NCI-H2029 (cell line): ENCODE data around the gene DPP6.
"Not testable (repeated sequence)": the region's sequence is repeated elsewhere in the genome, so short reads cannot be mapped to it uniquely, and the experiment has no call there.

Source experiments
- DNase-seq: peaks from one replicate; lab custom pipeline; 2025; lab: John Stamatoyannopoulos, UW

Gene DPP6

DNA sequence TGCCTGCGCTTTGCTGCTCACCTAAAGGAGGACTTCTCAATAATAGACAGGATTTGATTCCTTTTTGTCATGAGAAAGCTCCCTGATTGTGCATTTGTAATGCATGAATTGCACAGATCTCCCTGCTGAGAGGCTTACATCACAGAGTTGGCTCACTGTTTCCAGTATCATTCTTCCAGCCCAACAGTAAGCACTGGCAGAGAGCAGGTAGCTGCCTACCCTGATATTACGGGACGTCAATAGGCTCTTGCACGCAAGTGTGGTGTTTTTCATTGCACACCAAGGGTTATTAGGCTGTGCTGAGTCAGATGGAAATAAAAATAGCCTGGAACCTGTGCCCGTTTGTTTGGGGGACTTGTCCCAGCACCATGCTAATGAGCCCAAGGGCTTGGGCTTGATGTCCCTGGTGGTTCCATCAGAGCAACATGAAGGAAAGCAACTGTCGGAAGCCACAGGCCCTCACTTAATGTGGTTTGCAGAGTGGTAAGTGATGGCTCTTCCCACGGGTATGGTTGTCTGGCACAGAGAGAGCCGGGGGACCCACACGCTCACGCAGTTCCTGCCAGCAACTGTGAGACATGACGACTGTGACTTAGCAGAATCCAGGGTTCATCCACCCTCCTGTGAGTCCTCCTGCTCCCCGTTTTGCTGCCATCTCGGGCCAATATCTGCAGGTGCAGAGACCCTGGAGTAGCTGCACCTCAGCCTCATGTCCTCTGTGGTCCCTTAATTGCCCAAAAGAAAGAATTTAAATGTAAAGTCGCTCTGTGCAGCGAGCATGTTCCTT is 20.4 kb downstream of the DPP6 start:
- not testable (repeated sequence) for DNase-seq

DNA sequence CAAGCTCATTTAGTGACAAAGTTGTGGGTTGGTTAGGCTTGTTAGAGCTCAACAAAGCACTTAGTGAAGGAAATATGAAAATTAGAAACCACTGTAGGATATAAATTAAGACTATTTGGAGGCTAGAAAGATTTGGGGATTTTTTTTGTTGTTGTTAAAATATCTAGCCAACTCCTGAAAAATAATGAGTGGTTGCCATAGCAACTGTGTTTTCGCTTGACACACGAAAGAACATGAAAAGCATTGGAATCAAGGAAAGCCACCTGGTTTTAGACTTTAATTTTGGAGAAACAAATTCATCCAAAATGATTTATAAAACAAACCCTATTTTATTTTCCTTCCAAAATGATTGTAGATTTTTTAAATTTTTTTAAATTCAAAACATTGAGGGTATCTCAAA is 26.3 kb downstream of the DPP6 start:
- DNase-seq, result not testable (repeated sequence)

DNA sequence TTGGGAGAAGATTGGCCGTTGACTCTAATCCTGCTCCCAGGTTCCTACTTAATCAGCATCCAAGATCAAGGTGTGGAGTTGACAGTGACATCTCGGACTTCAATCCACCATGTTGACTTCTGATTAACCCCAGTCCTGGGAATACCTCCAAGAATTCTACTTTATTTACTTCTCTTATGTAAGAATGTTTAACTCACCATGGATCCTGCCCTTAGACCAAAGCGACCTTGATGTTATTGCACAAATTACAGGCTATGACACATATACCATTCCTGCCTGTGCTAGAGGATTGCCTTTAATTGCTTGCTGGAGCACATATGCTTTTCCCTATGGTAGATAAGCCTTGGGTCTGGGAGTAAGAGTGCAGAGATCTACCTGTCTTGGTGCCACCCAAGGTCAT is 28.1 kb downstream of the DPP6 start:
- not testable (repeated sequence) for DNase-seq

DNA sequence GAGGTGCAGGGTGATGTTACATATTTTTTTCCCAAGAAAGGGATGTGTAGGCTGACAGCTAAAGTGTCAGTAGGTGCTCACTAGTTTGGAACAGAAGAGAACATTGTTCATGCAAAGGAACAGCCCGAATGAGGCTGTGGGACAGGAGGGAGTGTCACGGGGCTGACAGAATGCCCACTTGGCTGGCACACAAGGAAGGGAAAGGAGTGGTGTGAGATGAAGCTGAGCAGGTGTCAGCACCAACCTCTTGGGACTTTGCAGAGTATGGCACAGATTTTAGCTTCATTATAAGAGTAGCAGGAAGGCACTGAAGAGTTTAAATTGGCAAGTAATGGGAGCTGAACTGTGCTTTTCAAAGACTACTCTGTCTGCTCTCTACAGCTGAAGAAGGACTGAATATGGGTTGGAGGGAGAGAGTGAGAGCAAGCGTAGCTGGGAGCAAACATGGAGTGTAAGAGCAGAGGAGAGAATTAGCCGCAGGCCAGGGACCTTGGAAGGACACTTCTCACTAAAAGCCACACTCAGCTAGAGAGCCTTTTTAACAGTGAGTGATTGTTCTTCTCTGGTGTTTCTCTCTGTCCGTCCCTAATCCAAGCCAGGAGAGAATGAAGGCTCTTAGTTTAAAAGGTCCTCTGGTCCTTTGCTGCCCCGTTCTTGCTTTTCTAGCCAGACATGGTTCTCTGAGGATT is 35.0 kb downstream of the DPP6 start:
- DNase-seq, result not testable (repeated sequence)

DNA sequence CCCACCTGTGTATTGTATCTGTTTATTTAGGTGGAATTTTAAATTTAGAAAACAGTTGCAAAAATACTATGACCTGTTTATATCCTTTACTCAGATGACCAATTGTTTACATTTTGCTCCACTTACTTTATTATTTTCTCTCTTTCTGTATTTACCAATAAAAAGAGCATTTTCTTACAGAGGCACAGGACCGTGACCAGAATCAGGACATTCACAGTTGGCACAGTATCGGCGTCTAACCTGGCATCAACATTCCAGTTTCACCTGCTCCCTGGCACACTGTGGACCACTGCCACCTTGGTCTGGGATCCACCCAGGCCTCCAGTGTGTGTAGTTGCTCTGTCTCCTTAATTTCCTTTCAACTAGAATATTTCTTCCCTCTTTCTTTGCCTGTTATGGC is 39.9 kb downstream of the DPP6 start:
- DNase-seq, result not testable (repeated sequence)

DNA sequence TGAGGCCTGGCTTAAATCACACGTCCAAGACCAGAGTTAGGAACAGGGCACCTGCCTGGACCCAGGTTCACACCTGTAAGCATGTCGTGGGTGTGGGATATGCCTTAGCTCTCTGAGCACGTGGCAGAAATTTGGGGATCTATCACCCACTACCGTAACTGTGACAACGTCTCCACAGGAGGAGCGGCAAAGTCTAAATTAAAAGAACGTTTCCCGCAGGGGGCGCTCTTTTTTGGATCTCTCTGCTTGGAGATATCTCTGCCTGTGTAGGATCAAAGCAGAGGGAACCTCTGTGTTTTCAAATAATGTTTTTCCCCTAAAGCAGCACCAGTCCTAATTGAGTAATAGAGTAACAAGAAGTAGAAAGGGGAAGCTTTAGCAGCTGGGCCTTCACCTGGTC is 43.0 kb downstream of the DPP6 start:
- not testable (repeated sequence) for DNase-seq

DNA sequence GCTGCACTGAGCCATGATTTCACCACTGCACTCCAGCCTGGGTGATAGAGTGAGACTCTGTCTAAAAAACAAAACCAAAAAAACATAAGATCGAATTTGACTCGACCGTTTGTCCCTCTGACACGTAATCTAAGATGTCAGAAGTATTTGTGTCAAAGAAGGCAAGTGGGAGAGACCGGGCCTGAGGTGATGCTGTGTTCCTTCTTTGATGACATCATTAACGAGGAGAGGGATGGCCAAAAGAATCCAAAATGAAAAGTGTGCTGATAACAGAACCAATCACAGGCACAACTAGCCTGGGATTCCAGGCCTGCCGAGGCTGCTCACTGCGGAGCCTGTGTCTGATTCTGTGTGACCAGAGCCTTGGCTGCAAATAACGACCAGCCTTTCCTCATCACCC is 52.9 kb downstream of the DPP6 start:
- not testable (repeated sequence) for DNase-seq

DNA sequence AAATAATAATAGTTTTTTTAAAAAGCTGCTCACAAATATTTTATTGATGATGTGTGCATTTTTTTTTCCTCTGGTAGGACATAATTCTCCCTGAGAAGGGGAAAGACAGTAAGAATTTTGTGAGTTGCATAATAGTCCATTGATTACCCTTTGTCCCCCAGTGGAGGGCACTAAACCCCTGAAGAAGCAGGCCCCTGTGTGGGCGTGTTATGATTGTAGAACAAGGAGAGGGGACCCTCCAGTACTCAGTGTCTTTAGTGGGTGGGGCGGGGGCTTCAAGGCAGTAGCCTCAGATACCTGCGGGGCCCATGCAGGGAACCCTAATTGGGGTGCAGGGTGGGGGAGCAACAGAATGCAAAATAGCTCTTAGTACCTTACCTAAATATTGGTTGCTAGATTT is 57.4 kb downstream of the DPP6 start:
- not testable (repeated sequence) for DNase-seq

DNA sequence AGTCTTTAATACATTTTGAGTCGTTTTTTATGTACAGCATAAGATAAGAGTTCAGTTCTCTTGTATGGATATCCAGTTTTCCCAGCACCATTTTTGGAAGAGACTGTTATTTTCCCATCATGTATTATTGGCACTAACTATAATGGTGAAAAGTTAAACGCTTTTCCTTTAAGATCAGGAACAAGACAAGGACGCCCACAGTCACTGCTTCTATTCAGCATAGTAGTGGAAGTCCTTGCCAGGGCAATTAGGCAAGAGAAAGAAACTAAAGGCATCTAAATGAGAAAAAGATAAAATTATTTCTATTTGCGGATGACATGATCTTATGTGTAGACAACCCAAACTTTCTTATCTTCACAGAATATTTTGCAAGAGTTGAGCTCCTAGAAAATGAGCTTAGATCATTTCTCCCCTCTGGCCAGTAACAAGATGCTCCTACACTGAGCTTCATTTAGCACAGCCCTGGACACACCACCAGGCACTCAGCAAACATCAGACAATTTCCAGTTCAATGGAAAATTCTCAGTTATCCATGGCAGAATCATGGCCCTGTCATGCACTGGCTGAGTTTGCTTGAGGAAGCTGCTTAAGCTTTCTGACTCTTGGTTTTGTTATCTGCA is 61.6 kb downstream of the DPP6 start:
- not testable (repeated sequence) for DNase-seq

DNA sequence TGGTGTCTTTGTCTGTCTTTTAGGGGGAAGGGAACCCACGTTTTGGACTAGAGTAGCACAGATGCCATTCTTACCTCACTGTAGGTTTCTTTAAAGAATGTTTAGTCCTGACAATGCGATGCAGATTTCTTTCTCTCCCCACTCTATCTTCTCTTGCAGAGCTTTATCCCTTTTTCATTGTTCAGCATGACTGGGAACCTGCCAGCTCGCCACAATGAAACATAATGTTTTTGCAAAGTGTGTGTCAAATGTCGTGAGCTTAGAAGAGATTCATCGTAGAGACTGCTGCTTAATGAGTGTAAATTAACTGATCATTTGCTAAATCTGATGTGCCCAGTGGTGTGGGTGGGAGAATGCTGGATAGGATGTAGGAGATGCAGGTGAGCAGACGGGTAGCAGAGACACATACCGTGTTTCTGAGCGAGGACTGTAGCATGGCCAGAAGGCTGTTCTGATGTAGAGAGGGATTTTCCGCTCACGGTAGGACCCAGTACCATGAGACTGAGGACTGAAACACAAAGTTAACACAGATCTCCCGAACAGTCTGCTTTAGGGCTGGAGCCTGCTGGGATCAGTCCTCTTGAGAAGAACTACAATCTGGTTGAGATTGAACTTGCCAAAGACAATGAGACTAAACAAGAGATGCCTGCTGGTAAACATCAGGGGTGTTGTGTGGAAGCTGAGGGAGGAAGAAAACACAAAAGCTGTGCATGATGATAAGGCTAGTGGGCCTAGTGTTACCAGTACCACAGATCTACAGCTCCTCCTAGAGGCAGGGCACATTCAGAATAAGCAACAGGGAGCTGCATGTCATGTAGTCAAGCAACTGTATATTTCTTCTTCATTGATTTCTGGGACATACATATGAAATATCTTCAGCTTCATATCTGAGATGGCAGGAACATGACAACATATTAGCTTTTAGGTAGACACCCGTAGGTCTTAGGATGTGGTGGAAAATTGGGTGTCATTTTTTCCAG is 65.5 kb downstream of the DPP6 start:
- not testable (repeated sequence) for DNase-seq

DNA sequence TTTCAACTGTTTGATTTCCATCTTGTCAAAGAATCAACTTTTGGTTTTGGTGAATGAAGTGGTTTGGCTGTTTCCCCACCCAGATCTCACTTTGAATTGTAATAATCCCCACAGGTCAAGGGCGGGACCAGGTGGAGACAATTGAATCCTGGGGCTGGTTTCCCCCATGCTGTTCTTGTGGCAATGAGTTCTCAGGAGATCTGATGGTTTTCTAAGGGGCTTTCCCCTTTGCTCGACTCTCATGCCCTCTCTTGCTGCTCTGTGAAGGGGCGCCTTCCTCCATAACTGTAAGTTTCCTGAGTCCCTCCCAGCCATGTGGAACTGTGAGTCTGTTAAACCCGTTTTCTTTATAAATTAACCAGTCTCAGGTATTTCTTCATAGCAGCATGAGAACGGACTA is 68.6 kb downstream of the DPP6 start:
- not testable (repeated sequence) for DNase-seq

DNA sequence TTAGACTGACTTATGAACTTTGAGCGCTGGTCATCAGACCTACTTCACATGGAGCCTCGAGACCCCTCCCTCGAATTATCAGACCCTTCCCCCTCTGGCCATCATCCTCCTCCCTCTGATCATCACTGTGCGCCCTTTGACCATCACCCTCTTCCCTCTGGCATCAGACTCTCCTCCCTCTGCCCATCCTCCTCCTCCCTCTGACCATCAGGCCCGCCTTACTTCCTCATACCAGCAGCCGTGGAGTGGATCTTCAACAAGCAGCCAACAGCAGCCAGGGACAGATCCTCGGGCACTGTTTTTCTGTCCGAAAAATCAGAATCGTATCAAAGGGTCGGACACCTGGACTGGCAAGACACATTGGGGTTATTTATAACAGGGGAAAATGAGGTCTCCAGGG is 70.5 kb downstream of the DPP6 start:
- DNase-seq, result not testable (repeated sequence)

DNA sequence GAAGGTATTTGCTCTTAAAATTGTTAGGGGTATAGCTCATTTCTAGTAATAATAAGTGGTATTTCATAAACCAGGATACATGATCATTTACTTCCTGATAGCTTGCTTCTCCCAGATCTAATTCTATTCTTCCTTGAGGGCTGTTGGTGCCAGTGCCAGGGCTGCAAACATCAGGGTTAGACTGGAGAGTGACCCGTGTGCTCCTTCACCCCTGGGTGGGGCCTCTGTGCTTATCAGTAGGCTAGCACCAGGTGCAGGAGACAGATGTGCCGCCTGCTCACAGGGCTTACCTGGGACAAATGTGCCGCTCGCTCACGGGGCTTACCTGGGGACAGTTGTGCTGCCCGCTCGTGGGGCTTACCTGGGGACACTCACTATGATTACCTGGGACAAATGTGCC is 71.2 kb downstream of the DPP6 start:
- not testable (repeated sequence) for DNase-seq

DNA sequence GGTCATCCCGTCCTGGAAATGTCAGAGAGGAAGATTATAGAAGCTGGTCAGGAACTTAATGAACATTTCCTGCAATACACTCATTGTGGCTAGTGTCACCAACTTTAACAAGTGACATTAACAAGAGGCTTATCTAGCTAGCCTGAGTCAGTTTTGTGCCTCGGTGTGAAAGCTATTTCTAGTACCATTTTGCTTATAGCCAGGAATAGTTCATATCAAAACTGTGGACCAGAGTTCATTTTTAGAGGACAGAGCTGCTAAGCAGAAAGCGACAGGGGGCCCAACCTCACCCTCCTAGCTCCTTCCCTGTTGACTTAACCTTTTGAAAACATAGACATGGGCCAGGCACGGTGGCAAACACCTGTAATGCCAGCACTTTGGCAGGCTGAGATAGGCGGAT is 76.9 kb downstream of the DPP6 start:
- not testable (repeated sequence) for DNase-seq

DNA sequence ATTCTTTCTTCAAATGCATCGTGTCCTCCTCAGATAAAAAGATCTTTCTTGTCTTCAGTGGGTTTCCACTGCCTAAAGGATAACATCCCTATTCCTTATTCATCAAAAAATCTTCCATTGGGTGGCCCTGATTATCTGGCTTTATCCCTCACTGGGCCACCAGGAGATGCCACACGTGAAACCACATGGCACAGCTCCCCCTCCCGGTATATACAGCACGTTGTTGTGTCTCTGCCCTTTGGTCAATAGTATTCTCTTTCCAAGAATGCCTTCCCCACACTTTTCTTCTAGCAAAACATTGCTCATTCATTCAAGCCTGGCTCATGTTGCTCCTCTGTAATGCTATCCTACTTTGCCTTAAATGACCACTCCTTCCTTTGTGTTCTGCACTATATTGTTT is 80.4 kb downstream of the DPP6 start:
- not testable (repeated sequence) for DNase-seq

DNA sequence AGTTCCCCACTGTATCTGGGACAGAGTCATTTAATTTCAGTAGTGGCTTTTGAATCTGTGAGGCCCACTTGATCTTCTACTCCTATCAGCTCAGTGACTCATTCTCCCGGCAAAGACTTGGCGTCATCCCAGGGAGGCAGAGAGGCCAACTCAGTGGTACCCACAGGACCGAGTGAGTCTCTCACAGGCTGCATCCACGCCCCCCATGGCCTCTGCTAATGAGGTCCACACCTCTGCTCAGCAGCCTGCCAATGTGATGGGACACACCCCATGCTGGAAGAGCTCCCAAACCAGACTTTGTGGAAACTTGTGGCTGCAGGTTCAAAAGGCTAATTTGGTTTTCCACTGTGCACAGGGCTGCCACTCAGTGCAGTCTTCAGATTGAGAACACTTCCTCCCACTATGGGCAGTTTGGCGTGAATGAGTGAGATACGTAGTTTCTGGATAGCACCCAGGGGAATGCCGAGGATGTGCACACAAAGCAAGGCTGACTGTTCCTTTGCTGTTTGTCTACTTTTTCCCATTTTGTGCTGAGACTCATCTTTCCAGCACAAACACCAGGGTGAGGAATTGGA is 81.6 kb downstream of the DPP6 start:
- DNase-seq, result not testable (repeated sequence)

DNA sequence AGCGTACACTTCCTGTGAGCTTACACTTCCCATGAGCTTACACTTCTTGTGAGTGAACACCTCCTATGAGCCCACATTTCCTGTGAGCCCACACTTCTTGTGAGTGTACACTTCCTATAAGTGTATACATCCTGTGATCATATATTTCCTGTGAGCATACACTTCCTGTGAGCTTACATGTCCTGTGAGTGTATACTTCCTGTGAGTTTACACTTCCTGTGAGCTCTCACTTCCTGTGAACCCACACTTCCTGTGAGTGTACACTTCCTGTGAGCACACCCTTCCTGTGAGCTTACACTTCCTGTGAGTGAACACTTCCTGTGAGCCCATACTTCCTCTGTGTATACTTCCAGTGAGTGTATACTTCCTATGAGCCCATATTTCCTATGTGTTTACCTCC is 82.5 kb downstream of the DPP6 start:
- DNase-seq, result not testable (repeated sequence)

DNA sequence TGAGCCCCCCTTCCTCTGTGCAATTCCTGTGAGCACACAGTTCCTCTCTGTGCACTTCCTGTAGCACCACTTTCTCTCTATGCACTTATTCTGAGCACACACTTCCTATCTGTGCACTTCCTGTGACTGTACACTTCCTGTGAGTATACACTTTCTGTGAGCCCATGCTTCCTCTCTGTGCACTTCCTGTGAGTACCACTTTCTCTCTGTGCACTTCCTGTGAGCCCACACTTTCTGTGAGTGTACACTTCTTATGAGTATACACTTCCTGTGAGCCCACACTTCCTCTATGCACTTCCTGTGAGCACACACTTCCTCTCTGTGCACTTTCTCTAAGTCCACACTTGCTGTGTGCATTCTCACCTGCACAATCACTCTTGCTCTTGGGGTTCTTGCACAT is 83.4 kb downstream of the DPP6 start:
- not testable (repeated sequence) for DNase-seq

DNA sequence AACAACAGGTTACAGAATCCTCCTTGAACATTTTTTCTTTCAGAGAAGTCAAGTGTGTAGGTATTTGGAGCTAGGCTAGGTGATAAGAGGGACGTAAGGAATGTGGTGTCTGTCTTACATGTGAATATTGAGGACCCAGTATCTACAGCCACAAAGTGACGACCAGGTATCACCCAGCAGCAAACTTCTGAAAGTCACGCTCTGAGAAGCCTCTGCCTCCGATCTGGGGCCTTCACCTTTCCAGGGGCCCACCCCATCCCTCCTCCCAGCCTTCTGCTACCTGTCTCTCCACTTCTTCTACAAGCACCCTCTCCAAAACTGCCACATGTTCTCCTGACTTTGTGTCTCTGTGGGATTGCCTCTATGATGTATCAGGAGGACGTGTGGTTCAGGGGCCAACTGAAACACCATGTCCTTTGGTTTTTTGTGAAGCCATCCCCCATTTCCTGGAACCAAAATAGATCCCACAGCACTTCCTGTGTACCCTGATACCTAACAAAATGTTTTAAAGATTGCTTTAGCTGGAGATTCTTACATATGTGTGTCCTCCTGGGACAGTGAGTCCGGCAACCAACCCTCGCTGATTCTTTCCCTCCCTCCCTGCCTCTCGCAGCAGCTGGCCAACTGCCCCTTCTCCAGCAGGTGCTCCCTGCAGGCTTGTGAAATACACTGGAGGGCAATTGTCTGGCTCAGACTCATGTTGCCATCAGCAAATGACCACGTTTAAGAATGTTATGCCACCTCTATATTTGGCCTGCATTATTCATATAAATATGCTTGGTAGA is 93.9 kb downstream of the DPP6 start:
- not testable (repeated sequence) for DNase-seq

DNA sequence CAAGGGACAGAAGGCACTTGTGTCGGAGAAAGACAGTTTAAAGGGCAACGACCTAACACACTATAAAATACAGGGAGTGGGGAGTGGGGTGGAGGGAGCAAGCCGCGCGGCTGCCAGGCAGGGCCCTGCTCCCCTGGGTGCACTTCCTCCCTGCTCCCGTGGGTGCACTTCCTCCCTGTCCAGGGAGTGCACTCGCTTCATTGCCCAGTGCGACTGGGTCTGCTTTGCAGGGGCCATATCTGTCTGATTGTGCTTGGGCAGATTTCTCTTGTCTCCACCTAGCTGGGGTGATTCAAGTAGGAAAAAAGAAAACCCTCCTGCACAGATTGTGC is 94.5 kb downstream of the DPP6 start:
- not testable (repeated sequence) for DNase-seq
